K562 treated with DMSO at 1 percent for 4 hours (cell line): ENCODE data around the gene BGN. TPM values are rescaled to one million over a fixed set of nuclear protein-coding genes. Genes with fewer than 3 reads are reported as not detected.

Experiments
- total RNA-seq: library from RNA; unstranded; fragments of 300-600 nt; gene quantifications from 2 replicates; pipeline ENCODE4 v1.2.3, GENCODE V29; 2022; ENCODE audit not compliant: insufficient read depth

Gene BGN
- total RNA-seq: not detected in 2 replicates

GRCh38 chrX:153494541-153495361 lies at the start of gene BGN:
Gene BGN, plus strand, starts transcription at chrX:153494980. Its CDS starts 9,652 bp downstream, at chrX:153504632.

GRCh38 chrX:153445856-153446635 lies 48.7 kb upstream of the BGN start, which contains the start of gene TREX2:
Gene TREX2, minus strand, starts transcription at chrX:153446056. Its CDS starts 626 bp downstream, at chrX:153445430.

DNA sequence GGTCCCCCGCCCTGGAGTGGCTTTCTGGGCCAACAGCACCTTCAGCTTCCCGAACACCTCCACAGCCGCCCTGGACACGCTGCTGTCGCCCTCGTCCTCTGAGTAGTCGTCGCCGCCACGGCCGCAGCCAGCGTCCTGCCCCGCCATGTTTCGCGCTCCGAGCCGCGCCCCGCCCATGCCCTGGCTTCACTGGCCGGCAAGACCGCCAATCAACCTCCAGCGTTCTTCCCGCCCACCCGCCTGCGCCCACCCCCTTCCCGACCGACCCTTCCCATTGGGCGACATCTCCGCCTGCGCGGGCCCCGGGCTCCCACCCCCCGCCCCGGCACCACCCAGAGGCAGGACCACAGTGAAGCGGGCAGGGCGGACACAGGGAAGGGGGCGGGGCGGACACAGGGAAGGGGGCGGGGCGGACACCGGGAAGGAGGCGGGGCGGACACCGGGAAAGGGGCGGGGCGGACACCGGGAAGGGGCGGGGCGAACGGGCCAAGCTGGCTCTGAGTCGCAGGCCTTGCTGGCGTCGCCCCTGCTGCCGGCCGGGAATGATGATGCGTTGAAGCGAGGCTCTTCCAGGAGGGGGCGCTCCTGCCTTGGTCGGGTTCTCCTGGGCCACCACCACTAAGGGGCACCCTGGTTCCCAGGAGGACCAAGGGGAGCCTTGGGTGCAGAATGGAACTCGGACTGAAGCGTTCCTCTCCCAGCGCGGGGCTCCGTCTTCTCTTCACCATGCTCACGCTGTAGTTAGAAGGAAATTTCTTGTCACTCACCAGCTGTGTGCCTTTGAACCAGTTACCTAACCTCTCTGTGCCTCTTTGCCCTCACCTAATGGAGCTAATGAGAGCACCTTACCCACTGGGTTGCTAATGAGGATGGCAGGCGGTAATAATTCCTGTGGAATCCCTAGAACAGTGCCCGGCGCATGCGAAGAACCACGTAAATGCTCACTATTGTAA lies 24.1 kb upstream of the BGN start, which contains the start of gene HAUS7:
Gene HAUS7 (minus strand): TSS at position 166 of the 953 bp plus-strand sequence. CDS start 19 bp downstream, at position 147.

GRCh38 chrX:153517423-153517822 lies 22.6 kb downstream of the BGN start, which contains the start of gene ATP2B3:
Gene ATP2B3, plus strand, starts transcription at chrX:153517642. Its CDS starts 18,606 bp downstream, at chrX:153536248.

Other genes with a start within 250 kb of the BGN start
- gene PNMA6F, start 173.2 kb upstream of the BGN start, total RNA-seq: not detected in 2 replicates
- 14.5 and 18.3 TPM in 2 replicates for gene ZNF275, start 160.8 kb upstream of the BGN start, total RNA-seq
- gene PNMA6E, start 93.6 kb upstream of the BGN start, total RNA-seq: not detected in 2 replicates
- 2.2 and 3.5 TPM in 2 replicates for gene ZFP92, start 83.5 kb upstream of the BGN start, total RNA-seq
- 2.1 and 3.2 TPM in 2 replicates for gene TREX2, start 48.9 kb upstream of the BGN start, total RNA-seq
- 33.3 and 52.1 TPM in 2 replicates for gene HAUS7, start 24.4 kb upstream of the BGN start, total RNA-seq
- not detected in 2 replicates for gene ATP2B3, start 22.7 kb downstream of the BGN start, total RNA-seq
- 38.9 and 42.8 TPM in 2 replicates for gene CCNQ, start 104.2 kb downstream of the BGN start, total RNA-seq
- gene DUSP9, start 152.2 kb downstream of the BGN start, total RNA-seq: 2.4 and 4.0 TPM in 2 replicates
- 1.6 and 2.5 TPM in 2 replicates for gene PNCK, start 178.8 kb downstream of the BGN start, total RNA-seq
- 27.8 and 36.7 TPM in 2 replicates for gene SLC6A8, start 192.9 kb downstream of the BGN start, total RNA-seq
- gene BCAP31, start 229.4 kb downstream of the BGN start, total RNA-seq: 199 and 219 TPM in 2 replicates
- gene ABCD1, start 229.9 kb downstream of the BGN start, total RNA-seq: 21.7 and 26.7 TPM in 2 replicates